ENCODE data around the gene ASB5.

DNA sequence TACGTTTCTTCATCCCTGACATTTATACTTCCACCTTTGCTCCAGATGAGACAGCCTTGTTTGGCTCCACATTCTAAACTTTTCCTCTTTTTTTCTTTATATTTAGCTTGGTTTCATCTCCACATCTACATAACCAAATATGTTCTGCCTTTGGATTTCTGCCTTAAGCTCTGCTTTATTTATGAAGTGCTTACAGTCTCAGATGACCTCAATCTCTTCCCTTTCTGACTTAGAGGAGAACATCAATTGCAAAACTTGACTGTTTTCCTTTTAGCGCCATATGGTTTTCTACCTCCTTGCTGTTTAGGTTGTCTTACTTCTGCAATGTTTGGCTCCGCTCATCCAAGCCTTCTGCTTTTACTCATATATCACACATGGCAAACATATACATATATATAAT, 7.5 kb downstream of the ASB5 start:
- TF ChIP-seq POLR2A (IDR thresholded peaks at IDR 0.05): no peak
- TF ChIP-seq, protein P1, sequence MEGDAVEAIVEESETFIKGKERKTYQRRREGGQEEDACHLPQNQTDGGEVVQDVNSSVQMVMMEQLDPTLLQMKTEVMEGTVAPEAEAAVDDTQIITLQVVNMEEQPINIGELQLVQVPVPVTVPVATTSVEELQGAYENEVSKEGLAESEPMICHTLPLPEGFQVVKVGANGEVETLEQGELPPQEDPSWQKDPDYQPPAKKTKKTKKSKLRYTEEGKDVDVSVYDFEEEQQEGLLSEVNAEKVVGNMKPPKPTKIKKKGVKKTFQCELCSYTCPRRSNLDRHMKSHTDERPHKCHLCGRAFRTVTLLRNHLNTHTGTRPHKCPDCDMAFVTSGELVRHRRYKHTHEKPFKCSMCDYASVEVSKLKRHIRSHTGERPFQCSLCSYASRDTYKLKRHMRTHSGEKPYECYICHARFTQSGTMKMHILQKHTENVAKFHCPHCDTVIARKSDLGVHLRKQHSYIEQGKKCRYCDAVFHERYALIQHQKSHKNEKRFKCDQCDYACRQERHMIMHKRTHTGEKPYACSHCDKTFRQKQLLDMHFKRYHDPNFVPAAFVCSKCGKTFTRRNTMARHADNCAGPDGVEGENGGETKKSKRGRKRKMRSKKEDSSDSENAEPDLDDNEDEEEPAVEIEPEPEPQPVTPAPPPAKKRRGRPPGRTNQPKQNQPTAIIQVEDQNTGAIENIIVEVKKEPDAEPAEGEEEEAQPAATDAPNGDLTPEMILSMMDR (IDR thresholded peaks at IDR 0.05): no peak
